GM19463 (cell line): ENCODE data around the gene WDR12.
"Not testable (repeated sequence)": the region's sequence is repeated elsewhere in the genome, so short reads cannot be mapped to it uniquely, and the experiment has no call there.

ENCODE experiments used
- ATAC-seq: cut with Tn5 transposase; IDR thresholded peaks from one replicate; pipeline ENCODE4 v1.9.1; 2021; ENCODE audit warnings: mild to moderate bottlenecking, moderate library complexity; ENCODE audit not compliant: unreplicated experiment

WDR12 gene

GRCh38 chr2:202885190-202885589 lies 26.3 kb downstream of the WDR12 start:
- no peak for ATAC-seq

- ATAC-seq = no peak
Observed at GRCh38 chr2:202883987-202884675, 27.3 kb downstream of the WDR12 start.

- no peak for ATAC-seq
Observed at GRCh38 chr2:202881570-202881969, 29.9 kb downstream of the WDR12 start.

DNA sequence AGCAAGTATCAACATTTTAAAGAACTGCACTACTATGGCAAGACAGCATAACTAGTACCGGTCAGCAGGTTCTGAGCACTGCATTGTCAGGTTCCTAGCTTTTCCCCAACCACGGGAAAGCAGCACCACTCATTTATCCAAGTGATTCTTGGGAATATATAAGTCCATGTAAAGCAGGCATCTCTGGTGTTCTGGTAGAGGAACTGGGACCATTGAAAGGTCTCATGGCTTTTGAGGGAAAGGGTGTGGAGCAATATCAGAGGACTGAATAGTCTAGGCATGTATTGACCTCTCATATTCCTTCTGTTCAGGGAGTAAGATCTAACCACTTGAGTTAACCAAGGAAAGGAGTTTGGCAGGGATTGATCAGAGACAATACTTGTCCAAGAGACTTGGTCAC lies 33.8 kb downstream of the WDR12 start:
- no peak for ATAC-seq

GRCh38 chr2:202871300-202872141 lies 40.0 kb downstream of the WDR12 start, which contains the start of gene ICA1L:
Gene ICA1L (minus strand): TSS chr2:202871766. CDS start chr2:202829009, 42,757 bp downstream.
- peak; percentile 43 for ATAC-seq

- peak; percentile 78 for ATAC-seq
Observed at GRCh38 chr2:202870431-202871299, 40.8 kb downstream of the WDR12 start.

- ATAC-seq = no peak
Observed at GRCh38 chr2:202861987-202862386, 49.5 kb downstream of the WDR12 start.

GRCh38 chr2:202858601-202859000 lies 52.9 kb downstream of the WDR12 start:
- ATAC-seq = no peak

DNA sequence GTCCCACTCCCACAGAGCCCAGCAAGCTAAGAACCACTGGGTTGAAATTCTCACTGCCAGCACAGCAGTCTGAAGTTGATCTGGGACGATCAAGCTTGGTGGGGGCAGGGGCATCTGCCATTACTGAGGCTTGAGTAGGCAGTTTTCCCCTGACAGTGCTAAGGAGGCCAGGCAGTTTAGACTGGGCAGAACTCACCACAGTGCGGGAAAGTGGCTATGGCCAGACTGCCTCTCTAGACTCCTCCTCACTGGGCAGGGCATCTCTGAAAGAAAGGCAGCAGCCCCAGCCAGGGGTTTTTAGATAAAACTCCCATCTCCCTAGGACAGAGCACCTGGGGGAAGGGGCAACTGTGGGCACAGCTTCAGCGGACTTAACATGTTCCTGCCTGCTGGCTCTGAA lies 62.1 kb downstream of the WDR12 start:
- ATAC-seq = not testable (repeated sequence)

DNA sequence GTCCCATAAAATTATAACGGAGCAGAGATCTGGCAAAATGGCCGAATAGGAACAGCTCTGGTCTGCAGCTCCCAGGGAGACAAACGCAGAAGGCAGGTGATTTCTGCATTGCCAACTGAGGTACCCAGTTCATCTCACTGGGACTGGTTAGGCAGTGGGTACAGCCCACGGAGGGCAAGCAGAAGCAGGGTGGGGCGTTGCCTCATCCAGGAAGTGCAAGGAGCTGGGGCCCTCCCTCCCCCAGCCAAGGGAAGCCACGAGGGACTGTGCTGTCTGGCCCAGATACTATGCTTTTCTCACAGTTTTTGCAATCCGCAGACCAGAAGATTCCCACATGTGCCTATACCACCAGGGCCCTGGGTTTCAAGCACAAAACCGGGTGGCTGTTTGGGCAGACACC lies 62.7 kb downstream of the WDR12 start:
- no peak for ATAC-seq

DNA sequence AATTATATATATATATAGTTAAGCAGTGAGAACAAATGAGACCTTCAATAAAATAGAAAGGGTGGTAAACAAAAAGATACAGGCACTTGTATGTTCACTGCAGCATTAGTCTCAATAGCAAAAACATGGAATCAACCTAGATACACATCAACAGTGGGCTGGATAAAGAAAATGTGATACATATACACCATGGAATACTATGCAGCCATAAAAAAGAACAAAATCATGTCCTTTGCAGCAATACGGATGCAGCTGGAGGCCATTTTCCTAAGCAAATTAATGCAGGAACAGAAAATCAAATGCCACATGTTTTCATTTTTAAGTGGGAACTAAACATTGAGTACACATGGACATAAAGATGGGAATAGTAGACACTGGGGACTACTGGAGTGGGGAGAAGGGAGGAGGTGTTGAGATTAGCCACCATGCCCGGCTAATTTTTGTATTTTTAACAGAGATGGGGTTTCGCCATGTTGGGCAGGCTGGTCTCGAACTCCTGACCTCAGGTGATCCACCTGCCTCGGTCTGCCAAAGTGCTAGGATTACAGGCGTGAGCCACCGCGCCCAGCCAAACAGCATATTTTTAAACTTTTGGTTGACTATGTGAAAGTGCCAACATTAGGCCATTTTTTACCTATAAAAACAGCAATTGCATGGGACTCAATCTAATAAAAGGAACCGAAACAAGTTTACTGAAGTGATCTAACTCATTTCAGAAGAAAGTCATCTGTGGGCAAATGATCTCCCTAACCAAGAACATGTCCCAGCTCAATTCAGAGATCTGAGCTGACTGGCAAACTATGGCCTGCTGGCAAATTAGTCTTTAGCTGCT lies 63.6 kb downstream of the WDR12 start:
- peak; percentile 75 for ATAC-seq

- no peak for ATAC-seq
Observed at GRCh38 chr2:202844656-202845055, 66.8 kb downstream of the WDR12 start.

DNA sequence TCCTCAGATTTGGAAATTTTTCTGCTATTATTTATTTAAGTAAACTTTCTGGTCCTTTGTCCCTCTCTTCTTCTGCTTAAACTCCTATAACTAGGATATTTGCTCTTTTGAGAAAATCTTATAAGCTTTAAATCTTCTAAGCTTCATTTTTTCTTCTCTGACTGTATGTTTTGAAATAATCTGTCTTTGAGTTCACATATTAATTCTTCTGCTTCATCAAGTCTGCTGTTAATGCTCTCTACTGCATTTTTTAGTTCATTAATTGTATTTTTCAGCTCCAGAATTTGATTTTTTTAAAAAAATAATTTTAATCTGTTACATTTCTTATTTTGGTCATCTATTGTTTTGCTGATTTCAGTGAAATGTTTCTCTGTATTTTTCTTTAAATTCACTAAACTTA lies 68.8 kb downstream of the WDR12 start:
- ATAC-seq = no peak

DNA sequence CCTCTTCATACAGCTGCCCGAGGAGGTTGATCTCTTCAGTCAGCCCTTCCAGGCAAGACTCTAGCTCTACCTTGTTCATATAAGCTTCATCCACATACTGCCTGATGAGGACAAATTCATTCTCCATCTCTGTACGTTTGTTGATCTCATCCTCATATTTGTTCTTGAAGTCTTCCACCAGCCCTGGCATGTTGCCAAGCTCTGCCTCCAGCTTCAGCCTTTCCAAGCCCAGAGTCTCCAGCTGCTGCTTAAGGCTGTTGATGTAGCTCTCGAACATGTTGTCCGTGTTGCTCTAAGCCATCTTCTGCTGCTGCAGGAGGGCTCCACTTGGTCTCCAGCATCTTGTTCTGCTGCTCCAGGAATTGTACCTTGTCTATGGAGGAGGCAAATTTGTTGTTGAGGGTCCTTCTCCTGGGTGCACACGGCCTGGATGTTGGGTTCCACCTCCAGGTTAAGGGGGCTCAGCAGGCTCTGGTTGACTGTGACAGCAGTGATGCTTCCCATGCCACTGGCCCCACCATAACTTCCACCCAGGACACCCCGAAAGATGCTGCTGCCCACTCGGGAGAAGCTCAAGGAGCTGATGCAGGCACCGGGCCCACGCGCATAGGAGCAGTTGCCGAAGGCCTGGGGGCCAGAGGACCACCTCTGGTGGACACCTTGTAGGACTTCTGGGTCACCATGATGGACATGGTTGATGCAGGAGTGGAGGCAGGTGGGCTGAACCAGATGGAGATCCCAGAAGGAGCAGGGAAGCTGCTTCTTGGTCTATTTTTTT lies 70.2 kb downstream of the WDR12 start:
- ATAC-seq = no peak

GRCh38 chr2:202831242-202832220 lies 79.9 kb downstream of the WDR12 start:
- peak; percentile 42 for ATAC-seq

GRCh38 chr2:202824901-202825300 lies 86.6 kb downstream of the WDR12 start:
- ATAC-seq = no peak
